GM23248 (cell line): ENCODE results near the gene BTBD7.

Experiments used
- EZH2 ChIP-seq: fragments of 200-600 bp; sonication (generic); IDR thresholded peaks from 2 replicates; pipeline ENCODE4 v1.6.1; 2018; ENCODE audit warnings: antibody characterized with exemption, mild to moderate bottlenecking; ENCODE audit not compliant: insufficient read depth, poor library complexity, severe bottlenecking
- EZH2phosphoT487 ChIP-seq: fragments of 200-600 bp; sonication (generic); IDR thresholded peaks from 2 replicates; pipeline ENCODE4 v1.6.1; 2018; ENCODE audit warnings: antibody characterized with exemption, moderate library complexity, mild to moderate bottlenecking, low read depth; ENCODE audit not compliant: insufficient read depth

DNA sequence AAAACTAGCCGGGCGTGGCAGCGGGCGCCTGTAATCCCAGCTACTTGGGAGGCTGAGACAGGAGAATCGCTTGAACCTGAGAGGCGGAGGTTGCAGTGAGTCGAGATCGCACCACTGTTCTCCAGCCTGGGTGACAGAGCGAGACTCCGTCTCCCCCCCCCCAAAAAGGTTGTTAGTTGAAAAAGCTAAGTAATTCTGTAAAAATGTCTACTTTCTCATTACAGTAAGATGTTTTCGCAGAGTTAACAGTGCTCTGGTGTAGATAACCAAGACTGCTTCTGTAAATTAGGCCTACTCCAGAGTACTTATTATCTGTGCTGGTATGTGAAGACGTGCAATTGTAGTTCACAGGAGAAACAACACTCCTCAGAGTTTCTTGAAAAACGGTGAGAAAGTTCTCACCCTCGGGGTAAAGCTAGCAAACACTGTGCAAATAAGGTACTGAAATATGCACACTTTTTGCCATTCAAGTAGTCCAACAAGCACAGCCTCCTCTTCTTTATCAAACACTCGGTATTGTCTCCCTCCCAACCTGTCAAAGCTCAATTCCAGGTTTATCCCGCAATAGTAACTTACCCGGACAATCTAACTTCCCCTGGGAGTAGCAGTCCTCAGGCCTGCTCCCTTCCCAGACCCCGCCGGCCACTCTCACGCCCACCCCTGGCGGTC, 974 bp downstream of the BTBD7 start:
- no peak for TF ChIP-seq EZH2
- TF ChIP-seq EZH2phosphoT487 = no peak
